HG02970 (cell line): ENCODE measurements around the gene OXSR1.
A peak's percentile ranks its signal among the peaks of the same experiment; 100 is the strongest.

ENCODE experiments used
- ATAC-seq: cut with Tn5 transposase; IDR thresholded peaks from one replicate; pipeline ENCODE4 v1.9.1; 2021; ENCODE audit warnings: mild to moderate bottlenecking, moderate library complexity, moderate number of reproducible peaks; ENCODE audit not compliant: unreplicated experiment, low FRiP score

The OXSR1 gene

GRCh38 chr3:38164952-38165721 lies at the start of gene OXSR1:
TSS of gene OXSR1 (plus strand) at chr3:38165537. CDS start at chr3:38165877, 340 bp downstream.
- ATAC-seq: peak; percentile 94

- ATAC-seq: no peak
Observed at GRCh38 chr3:38115645-38116427, 49.5 kb upstream of the OXSR1 start.

GRCh38 chr3:38116471-38117162 lies 48.7 kb upstream of the OXSR1 start:
- no peak for ATAC-seq

GRCh38 chr3:38117163-38117716 lies 48.1 kb upstream of the OXSR1 start:
- ATAC-seq: no peak

GRCh38 chr3:38117748-38118420 lies 47.5 kb upstream of the OXSR1 start:
- no peak for ATAC-seq

- ATAC-seq: no peak
Observed at GRCh38 chr3:38118421-38119247, 46.7 kb upstream of the OXSR1 start.

GRCh38 chr3:38119248-38119544 lies 46.1 kb upstream of the OXSR1 start:
- ATAC-seq: no peak

- no peak for ATAC-seq
Observed at GRCh38 chr3:38119821-38120692, 45.3 kb upstream of the OXSR1 start.

- ATAC-seq: no peak
Observed at GRCh38 chr3:38120693-38121450, 44.5 kb upstream of the OXSR1 start.

- ATAC-seq: no peak
Observed at GRCh38 chr3:38121451-38121831, 43.9 kb upstream of the OXSR1 start.

GRCh38 chr3:38121832-38122461 lies 43.4 kb upstream of the OXSR1 start:
- no peak for ATAC-seq

- no peak for ATAC-seq
Observed at GRCh38 chr3:38122712-38123290, 42.5 kb upstream of the OXSR1 start.

- ATAC-seq: no peak
Observed at GRCh38 chr3:38124324-38125122, 40.8 kb upstream of the OXSR1 start.

- no peak for ATAC-seq
Observed at GRCh38 chr3:38125305-38126120, 39.8 kb upstream of the OXSR1 start.

- no peak for ATAC-seq
Observed at GRCh38 chr3:38126121-38126892, 39.0 kb upstream of the OXSR1 start.
